HCT116 (cell line): ENCODE results near the gene PRSS16.

Experiments used
- CTCF ChIP-seq, 3 experiments: fragments of 200-600 bp in 1 of 3; sonication (generic) in 1 of 3; IDR thresholded peaks in 2 of 3; conservative IDR thresholded peaks in 1 of 3; 2 replicates each; pipeline ENCODE4 v1.5.1; 2012 to 2017; ENCODE audit warnings: low read depth in 2 of 3, low read length in 2 of 3, antibody characterized with exemption in 1 of 3, borderline replicate concordance in 1 of 3, control low read depth in 1 of 3, mild to moderate bottlenecking in 1 of 3, mixed read lengths in 1 of 3, mixed run types in 1 of 3, moderate library complexity in 1 of 3; ENCODE audit not compliant: insufficient read depth in 1 of 3
- FOSL1 ChIP-seq: IDR thresholded peaks from 2 replicates; pipeline ENCODE4 v1.6.1; 2012; ENCODE audit warnings: low read depth
- POLR2AphosphoS5 ChIP-seq: IDR thresholded peaks from 2 replicates; pipeline ENCODE4 v1.6.1; 2011; ENCODE audit warnings: mild to moderate bottlenecking, low read depth, low read length, moderate library complexity

GRCh38 chr6:27294409-27294808 is 46.9 kb downstream of the PRSS16 start:
- TF ChIP-seq FOSL1 (no peak), POLR2AphosphoS5 (no peak), CTCF (IDR thresholded peaks at IDR 0.05 in 2 of 3, conservative IDR thresholded peaks at IDR 0.05 in 1 of 3; ENCODE audit: borderline replicate concordance in 1 of 3, insufficient read depth in 1 of 3, low read depth in 2 of 3, low read length in 2 of 3) (no peak)
